OCI-LY3 (cell line): ENCODE results near the gene SQSTM1.

Experiments used
- H2AFZ ChIP-seq: fragments of 200-600, 300-600 bp; shearing (Covaris generic); 2 replicates; pipeline ENCODE4 v1.6.0; 2014; ENCODE audit warnings: antibody characterized with exemption, low read depth, low read length
- H3K27ac ChIP-seq: fragments of 200-600, 300-600 bp; sonication (generic); 2 replicates; pipeline ENCODE4 v1.5.1; 2014; ENCODE audit warnings: mild to moderate bottlenecking, low read length, moderate library complexity, mixed read lengths
- H3K27me3 ChIP-seq: fragments of 200-600, 300-600 bp; sonication (generic); 2 replicates; pipeline ENCODE4 v1.6.1; 2014; ENCODE audit warnings: low read depth, low read length, mixed read lengths
- H3K36me3 ChIP-seq: fragments of 200-600, 300-600 bp; sonication (generic); replicated peaks from 2 replicates; pipeline ENCODE3; 2014; ENCODE audit warnings: low read depth, low read length, mixed read lengths
- H3K4me1 ChIP-seq: fragments of 300-600, 200-600 bp; sonication (generic); 2 replicates; pipeline ENCODE4 v1.6.1; 2014; ENCODE audit warnings: low read length, mixed read lengths
- H3K4me2 ChIP-seq: fragments of 200-600, 300-600 bp; sonication (generic); 2 replicates; pipeline ENCODE4 v1.6.1; 2014; ENCODE audit warnings: low read length, mixed read lengths
- H3K4me3 ChIP-seq: fragments of 300-600, 200-600 bp; sonication (generic); 2 replicates; pipeline ENCODE4 v1.5.1; 2014; ENCODE audit warnings: antibody characterized with exemption, mild to moderate bottlenecking, low read length, moderate library complexity
- H3K79me2 ChIP-seq: fragments of 300-600, 200-600 bp; shearing (Covaris generic); 2 replicates; pipeline ENCODE4 v1.6.1; 2014; ENCODE audit warnings: mild to moderate bottlenecking, low read length, mixed read lengths
- H3K9ac ChIP-seq: fragments of 300-600, 200-600 bp; shearing (Covaris generic); 2 replicates; pipeline ENCODE4 v1.6.0; 2014; ENCODE audit warnings: mild to moderate bottlenecking, low read length, moderate library complexity
- H3K9me3 ChIP-seq: fragments of 200-600, 300-600 bp; shearing (Covaris generic); 2 replicates; pipeline ENCODE4 v1.6.1; 2014; ENCODE audit warnings: low read length, mixed read lengths; ENCODE audit not compliant: insufficient read depth
- H4K20me1 ChIP-seq: fragments of 200-600, 300-600 bp; sonication (generic); 2 replicates; pipeline ENCODE4 v1.6.1; 2016; ENCODE audit warnings: low read length, mixed read lengths; ENCODE audit not compliant: insufficient read depth
- EZH2phosphoT487 ChIP-seq: fragments of 200-600 bp; shearing (Covaris generic); IDR thresholded peaks from 2 replicates; pipeline ENCODE4 v1.6.1; 2018; ENCODE audit warnings: antibody characterized with exemption, mixed run types, low read depth
- TF ChIP-seq, protein P1 (sequence below): fragments of 200-600, 300-600 bp; sonication (generic); IDR thresholded peaks from 2 replicates; pipeline ENCODE4 v1.5.1; 2014; ENCODE audit warnings: antibody characterized with exemption, low read length, low read depth

Gene SQSTM1

DNA sequence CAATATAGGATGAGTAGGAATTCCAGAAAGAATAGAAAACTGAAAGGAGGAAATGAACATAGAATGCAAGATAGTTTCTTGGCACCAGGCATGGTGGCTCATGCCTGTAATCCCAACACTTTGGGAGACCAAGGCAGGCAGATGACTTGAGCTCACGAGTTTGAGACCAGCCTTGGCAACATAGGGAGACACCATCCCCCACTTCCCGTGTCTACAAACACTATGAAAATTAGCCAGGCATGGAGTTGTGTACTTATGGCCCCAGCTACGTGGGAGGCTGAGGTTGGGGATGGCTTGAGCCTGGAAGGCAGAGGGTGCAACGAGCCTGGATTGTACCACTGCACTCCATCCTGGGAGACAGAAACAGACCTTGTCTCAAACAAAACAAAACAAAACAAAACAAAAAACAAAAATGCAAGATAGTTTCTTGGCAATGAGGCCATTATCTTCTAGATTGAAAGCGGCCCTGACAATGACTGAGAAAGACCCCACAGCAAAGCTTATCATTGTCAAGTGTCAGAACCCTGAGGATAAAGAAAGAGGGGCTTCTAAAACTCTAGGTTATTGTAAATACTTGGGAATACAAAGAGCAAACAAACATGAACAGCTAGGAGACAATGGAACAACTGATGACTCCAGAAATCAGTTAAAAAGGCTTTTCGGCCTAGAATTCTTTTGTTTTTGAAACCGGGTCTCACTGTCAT lies 9.2 kb downstream of the SQSTM1 start:
- Histone ChIP-seq H3K9ac (no peak overlapping the region), H3K27ac (no peak overlapping the region), H4K20me1 (peaks cover 27% of the 10 kb centered on the region), H3K4me2 (no peak overlapping the region), H3K79me2 (peaks cover 36% of the 10 kb centered on the region), H2AFZ (no peak overlapping the region), H3K4me1 (no peaks in the 10 kb centered on the region), H3K9me3 (no peaks in the 10 kb centered on the region), H3K36me3 (peaks cover 74% of the 10 kb centered on the region), H3K4me3 (no peak overlapping the region), H3K27me3 (no peaks in the 10 kb centered on the region)
- TF ChIP-seq, protein P1, sequence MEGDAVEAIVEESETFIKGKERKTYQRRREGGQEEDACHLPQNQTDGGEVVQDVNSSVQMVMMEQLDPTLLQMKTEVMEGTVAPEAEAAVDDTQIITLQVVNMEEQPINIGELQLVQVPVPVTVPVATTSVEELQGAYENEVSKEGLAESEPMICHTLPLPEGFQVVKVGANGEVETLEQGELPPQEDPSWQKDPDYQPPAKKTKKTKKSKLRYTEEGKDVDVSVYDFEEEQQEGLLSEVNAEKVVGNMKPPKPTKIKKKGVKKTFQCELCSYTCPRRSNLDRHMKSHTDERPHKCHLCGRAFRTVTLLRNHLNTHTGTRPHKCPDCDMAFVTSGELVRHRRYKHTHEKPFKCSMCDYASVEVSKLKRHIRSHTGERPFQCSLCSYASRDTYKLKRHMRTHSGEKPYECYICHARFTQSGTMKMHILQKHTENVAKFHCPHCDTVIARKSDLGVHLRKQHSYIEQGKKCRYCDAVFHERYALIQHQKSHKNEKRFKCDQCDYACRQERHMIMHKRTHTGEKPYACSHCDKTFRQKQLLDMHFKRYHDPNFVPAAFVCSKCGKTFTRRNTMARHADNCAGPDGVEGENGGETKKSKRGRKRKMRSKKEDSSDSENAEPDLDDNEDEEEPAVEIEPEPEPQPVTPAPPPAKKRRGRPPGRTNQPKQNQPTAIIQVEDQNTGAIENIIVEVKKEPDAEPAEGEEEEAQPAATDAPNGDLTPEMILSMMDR: no peak
- TF ChIP-seq EZH2phosphoT487: no peak

DNA sequence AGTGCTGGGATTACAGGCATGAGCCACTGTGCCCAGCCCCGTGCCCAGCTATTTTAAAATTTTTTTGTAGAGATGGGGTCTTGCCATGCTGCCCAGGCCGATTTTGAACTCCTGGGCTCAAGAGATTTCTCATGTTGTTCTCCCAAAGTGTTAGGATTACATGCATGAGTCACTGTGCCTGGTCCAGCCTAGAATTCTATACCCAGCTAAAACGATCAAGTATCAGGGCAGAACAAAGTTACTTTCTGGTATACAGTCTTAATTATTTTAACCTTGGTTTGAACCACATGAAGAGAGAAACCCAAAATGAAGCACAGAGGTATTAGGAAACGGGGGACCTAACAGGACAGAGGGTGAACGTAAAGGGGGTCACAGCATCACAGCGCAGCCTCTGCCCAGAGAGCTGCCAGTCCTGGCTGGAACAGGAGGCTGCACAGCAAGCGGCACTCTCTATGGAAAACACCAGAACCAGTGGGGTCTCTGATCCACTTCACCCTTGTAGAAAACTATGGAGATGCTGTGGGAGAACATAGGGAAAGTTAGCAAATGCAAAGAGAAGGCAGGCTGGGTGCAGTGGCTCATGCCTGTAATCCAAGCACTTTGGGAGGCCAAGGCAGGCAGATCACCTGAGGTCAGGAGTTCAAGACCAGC lies 10.2 kb downstream of the SQSTM1 start:
- no peak overlapping the region for H3K4me3 ChIP-seq
- no peaks in the 10 kb centered on the region for H3K4me1 ChIP-seq
- no peak overlapping the region for H2AFZ ChIP-seq
- no peaks in the 10 kb centered on the region for H3K27me3 ChIP-seq
- H3K36me3 ChIP-seq: peaks cover 64% of the 10 kb centered on the region
- H3K9me3 ChIP-seq: no peaks in the 10 kb centered on the region
- H3K79me2 ChIP-seq: peaks cover 26% of the 10 kb centered on the region; the same call in 1 of the 2 replicates
- peaks cover 16% of the 10 kb centered on the region for H4K20me1 ChIP-seq
- H3K27ac ChIP-seq: no peak overlapping the region
- TF ChIP-seq EZH2phosphoT487: no peak
- TF ChIP-seq, protein P1: no peak
- no peak overlapping the region for H3K9ac ChIP-seq
- H3K4me2 ChIP-seq: no peak overlapping the region

DNA sequence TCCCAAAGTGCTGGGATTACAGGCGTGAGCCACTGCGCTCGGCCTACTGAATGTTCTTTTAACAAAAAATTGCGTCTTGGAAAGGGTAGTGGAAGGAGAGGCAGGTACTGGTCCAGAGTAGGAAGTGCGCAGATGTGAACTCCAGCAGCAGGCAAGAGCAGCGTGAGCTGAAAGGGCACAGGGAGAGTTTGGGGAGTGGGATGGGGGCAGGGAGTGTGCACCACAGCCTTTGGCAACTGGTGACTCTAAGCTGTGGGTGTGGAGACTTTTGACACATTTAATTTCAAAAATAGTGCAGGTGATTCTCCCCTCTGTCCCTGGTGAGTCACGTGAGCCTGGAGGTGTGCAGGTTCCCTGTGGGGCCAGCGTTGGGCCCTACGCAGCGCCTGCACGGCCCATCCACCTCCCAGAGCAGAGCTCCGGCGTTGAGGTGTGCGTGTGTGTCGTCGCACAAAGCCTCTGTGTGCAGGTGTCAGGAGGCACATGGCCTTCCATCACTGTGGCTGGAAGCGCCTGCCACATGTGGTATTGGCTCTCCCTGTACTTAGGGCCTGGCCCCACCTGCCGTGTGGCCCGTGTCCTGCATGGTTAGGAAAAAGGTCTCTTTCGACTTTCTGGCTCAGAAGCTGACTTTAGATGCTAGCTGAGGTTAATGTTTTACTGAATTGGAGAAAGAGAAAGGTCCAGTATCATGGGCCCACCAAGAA lies 11.5 kb downstream of the SQSTM1 start:
- H3K79me2 ChIP-seq: peaks cover 20% of the 10 kb centered on the region; the same call in 1 of the 2 replicates
- TF ChIP-seq EZH2phosphoT487: no peak
- TF ChIP-seq, protein P1: no peak
- H3K4me3 ChIP-seq: no peak overlapping the region
- H3K4me2 ChIP-seq: no peak overlapping the region
- no peaks in the 10 kb centered on the region for H3K4me1 ChIP-seq
- no peak overlapping the region for H3K9ac ChIP-seq
- H3K27ac ChIP-seq: no peak overlapping the region
- no peaks in the 10 kb centered on the region for H3K27me3 ChIP-seq
- peaks cover 70% of the 10 kb centered on the region for H3K36me3 ChIP-seq
- no peak overlapping the region for H2AFZ ChIP-seq
- H4K20me1 ChIP-seq: peaks cover 25% of the 10 kb centered on the region
- H3K9me3 ChIP-seq: no peaks in the 10 kb centered on the region
